Prostate gland (tissue), 2 donors: ENCODE measurements around the gene EPB42. TPM values are rescaled to one million over a fixed set of nuclear protein-coding genes. Genes with fewer than 3 reads are reported as not detected.
"Not testable (repeated sequence)": the region's sequence is repeated elsewhere in the genome, so short reads cannot be mapped to it uniquely, and the experiment has no call there.

Experiments used
- DNase-seq: peaks from one replicate; pipeline ENCODE4 v3.0.0-alpha.2; 2019; ENCODE audit warnings: low spot score
- H3K27ac ChIP-seq, 2 donors: fragments of 200-600 bp; sonication (generic); 2 replicates each; pipeline ENCODE4 v1.5.1; 2017 to 2019
- H3K27me3 ChIP-seq: fragments of 200-600 bp; sonication (generic); replicated peaks from 2 replicates; pipeline ENCODE4 v1.5.1; 2019; ENCODE audit not compliant: insufficient read depth
- H3K36me3 ChIP-seq, 2 donors: fragments of 200-600 bp; sonication (generic); 1 replicate in 1 of 2; 2 replicates in 1 of 2; pipeline versions ENCODE4 v1.5.1 to v1.8.1; 2017 to 2019
- H3K4me1 ChIP-seq: fragments of 200-600 bp; sonication (generic); replicated peaks from 2 replicates; pipeline ENCODE4 v1.5.1; 2019
- H3K4me3 ChIP-seq, 2 donors: fragments of 200-600 bp; sonication (generic); 2 replicates each; pipeline ENCODE4 v1.5.1; 2017 to 2019
- H3K9me3 ChIP-seq: fragments of 200-600 bp; sonication (generic); 2 replicates; pipeline ENCODE4 v1.5.1; 2017
- CTCF ChIP-seq, 4 experiments: fragments of 200-600 bp in 2 of 4; fragments of 450-650 bp in 2 of 4; sonication (generic) in 2 of 4; IDR thresholded peaks; 1 replicate in 3 of 4; 2 replicates in 1 of 4; pipeline ENCODE4 v1.5.1; 2016 to 2019; ENCODE audit warnings: antibody characterized with exemption in 4 of 4, mild to moderate bottlenecking in 2 of 4, moderate library complexity in 2 of 4
- POLR2A ChIP-seq: fragments of 450-650 bp; IDR thresholded peaks from one replicate; pipeline ENCODE4 v1.6.1; 2016; ENCODE audit warnings: antibody characterized with exemption, mild to moderate bottlenecking
- POLR2AphosphoS5 ChIP-seq: sonication (generic); formaldehyde crosslinking; IDR thresholded peaks from one replicate; pipeline ENCODE4 v1.6.1; 2017; ENCODE audit warnings: antibody characterized with exemption
- WGBS: methylation state at CpG from one replicate; pipeline ENCODE4 v1.1.5; 2018; 5-methylcytosine and 5-hydroxymethylcytosine counted together
- intact Hi-C: fragments of 100-400 bp; cut with DNase I; formaldehyde crosslinking; loops from one replicate; pipeline ENCODE4 v1.14.2; 2022
- total RNA-seq, 2 donors: library from RNA; depleted of rRNA; stranded (reverse); fragments of >200 nt; gene quantifications; one replicate each; pipeline ENCODE4 v1.1.0, GENCODE V29; 2016

The EPB42 gene
- total RNA-seq, 2 donors from 2014 or later = 1.4 TPM; not detected in 1

DNA sequence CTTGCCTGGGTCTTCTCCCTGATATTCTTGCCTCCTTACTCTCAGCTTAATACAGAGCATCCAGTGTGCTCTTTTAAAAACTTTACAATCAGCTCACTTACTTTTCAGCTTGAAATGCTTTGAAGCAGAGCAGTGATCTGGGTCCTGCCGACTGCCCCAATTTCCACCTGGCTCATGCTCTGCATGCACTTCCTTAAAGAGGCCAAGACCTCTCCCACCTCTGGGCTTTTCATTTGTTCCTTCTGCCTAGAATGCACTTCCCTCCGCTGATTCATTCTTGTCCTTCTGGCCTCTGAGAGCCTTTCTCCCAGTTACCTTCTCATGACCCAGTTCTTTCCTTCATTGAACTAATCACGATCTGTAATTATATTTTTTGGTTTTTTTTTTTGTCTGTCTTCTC, 37.5 kb downstream of the EPB42 start:
- Histone ChIP-seq H3K4me3 (no peak overlapping the region), H3K36me3 (no peaks in the 10 kb centered on the region), H3K27me3 (no peaks in the 10 kb centered on the region), H3K4me1 (peaks cover 5% of the 10 kb centered on the region), H3K27ac (no peak overlapping the region), H3K9me3 (no peaks in the 10 kb centered on the region)
- no peak for DNase-seq
- intact Hi-C loops = no loop called here
- TF ChIP-seq POLR2AphosphoS5 = no peak
- no peak for TF ChIP-seq POLR2A
- no peak for TF ChIP-seq CTCF (IDR thresholded peaks at IDR 0.05)
- 71% methylated on average over 3 of the region's 3 CpGs for WGBS

DNA sequence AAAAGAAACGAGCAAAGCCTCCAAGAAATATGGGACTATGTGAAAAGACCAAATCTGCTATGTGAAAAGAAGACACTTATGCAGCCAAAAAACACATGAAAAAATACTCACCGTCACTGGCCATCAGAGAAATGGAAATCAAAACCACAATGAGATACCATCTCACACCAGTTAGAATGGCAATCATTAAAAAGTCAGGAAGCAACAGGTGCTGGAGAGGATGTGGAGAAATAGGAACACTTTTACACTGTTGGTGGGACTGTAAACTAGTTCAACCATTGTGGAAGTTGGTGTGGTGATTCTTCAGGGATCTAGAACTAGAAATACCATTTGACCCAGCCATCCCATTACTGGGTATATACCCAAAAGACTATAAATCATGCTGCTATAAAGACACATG, 43.7 kb downstream of the EPB42 start:
- H3K36me3 ChIP-seq, intact Hi-C loops: not testable (repeated sequence)

DNA sequence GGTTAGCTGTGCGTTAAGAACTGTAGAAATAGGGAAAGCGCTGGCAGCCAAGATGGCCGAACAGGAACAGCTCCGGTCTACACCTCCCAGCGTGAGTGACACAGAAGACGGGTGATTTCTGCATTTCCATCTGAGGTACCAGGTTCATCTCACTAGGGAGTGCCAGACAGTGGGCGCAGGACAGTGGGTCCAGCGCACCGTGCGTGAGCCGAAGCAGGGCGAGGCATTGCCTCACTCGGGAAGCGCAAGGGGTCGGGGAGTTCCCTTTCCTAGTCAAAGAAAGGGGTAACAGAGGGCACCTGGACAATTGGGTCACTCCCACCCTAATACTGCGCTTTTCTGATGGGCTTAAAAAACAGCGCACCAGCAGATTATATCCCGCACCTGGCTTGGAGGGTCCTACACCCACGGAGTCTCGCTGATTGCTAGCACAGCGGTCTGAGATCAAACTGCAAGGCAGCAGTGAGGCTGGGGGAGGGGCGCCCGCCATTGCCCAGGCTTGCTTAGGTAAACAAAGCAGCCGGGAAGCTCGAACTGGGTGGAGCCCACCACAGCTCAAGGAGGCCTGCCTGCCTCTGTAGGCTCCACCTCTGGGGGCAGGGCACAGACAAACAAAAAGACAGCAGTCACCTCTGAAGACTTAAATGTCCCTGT, 45.0 kb downstream of the EPB42 start:
- H3K4me1 ChIP-seq, H3K27me3 ChIP-seq, H3K9me3 ChIP-seq, intact Hi-C loops, H3K36me3 ChIP-seq, H3K4me3 ChIP-seq, DNase-seq, H3K27ac ChIP-seq: not testable (repeated sequence)
- WGBS = 95% methylated on average over 20 of the region's 25 CpGs

More for the DNA sequence above, 43.7 kb downstream of the EPB42 start:
- DNase-seq, H3K27ac ChIP-seq, H3K27me3 ChIP-seq, H3K4me1 ChIP-seq, H3K4me3 ChIP-seq, H3K9me3 ChIP-seq: not testable (repeated sequence)
- WGBS = 89% methylated on average over 2 of the region's 2 CpGs

DNA sequence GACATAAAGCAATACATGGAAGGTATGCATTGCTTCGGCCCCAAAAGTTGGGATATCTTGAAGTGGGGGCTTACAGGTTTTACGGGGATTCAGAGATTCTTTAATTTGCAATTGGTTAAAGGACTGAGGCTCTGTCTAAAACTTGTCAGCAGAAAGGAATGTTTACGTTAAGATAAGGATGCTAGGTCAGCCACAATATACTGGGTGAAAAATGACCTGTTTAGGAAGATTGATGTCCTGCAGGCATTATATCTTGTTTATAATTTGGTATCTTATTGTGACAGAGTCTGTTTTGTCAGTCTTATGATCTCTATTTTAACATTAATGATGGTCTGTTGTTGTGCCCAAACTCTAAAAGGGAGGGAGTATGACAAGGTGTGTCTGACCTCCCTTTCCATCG, 50.9 kb downstream of the EPB42 start:
- intact Hi-C loops = no loop called here
- WGBS = 76% methylated on average over 4 of the region's 4 CpGs
- Histone ChIP-seq H3K36me3 (no peaks in the 10 kb centered on the region), H3K27me3 (no peaks in the 10 kb centered on the region), H3K4me1 (no peaks in the 10 kb centered on the region), H3K4me3 (no peak overlapping the region), H3K27ac (no peak overlapping the region), H3K9me3 (no peaks in the 10 kb centered on the region)
- TF ChIP-seq CTCF (IDR thresholded peaks at IDR 0.05) = no peak
- no peak for TF ChIP-seq POLR2A
- TF ChIP-seq POLR2AphosphoS5 = no peak
- DNase-seq = no peak

DNA sequence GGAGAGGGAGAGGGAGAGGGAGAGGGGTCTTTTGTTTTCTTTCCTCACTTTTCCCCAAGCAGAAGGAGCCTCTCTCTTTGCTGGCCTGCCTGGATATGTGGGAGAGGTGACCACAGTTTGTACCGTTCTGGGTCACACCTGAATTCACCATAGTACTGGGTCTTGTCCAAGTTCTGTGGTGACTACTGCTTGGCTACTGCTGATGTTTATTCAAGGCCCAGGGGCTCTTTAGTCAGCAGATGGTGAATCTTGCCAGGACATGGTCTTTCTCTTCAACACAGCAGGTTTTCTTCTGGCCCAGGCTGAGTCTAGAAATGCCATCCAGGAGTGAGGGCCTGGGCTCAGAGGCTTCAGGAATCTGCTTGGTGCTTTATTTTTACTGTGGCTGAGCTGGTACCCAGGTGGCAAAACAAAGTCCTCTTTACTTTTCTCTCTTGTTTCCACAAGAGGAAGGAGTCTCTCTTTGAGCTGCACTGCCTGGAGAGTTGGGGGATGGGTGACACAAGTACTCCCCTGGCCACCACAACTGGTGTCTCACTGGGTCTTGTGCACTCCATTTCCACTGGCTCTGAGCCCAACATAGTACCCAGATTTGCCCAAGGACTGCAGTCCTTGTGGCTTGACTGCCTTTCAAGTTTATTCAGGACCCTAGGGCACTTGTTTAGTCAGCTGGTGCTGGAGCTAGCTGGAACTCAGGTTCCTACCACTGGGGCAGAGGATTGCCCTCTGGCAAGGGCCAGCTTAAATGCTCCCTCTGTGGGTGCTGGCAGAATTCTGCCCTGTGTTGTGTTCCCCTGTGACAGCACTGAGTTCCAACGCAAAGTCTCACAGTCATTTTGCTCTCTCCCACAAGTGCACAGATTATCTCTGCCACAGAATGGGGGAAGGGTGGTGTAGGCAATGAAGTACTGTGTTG, 52.4 kb downstream of the EPB42 start:
- intact Hi-C loops = no loop called here
- Histone ChIP-seq H3K4me1 (no peaks in the 10 kb centered on the region), H3K36me3 (no peaks in the 10 kb centered on the region), H3K27me3 (no peaks in the 10 kb centered on the region), H3K9me3 (no peaks in the 10 kb centered on the region), H3K27ac (no peak overlapping the region), H3K4me3 (no peak overlapping the region)
- 49% methylated on average over 2 of the region's 2 CpGs for WGBS
- no peak for TF ChIP-seq POLR2A
- TF ChIP-seq POLR2AphosphoS5 = no peak
- no peak for TF ChIP-seq CTCF (IDR thresholded peaks at IDR 0.05)
- no peak for DNase-seq

DNA sequence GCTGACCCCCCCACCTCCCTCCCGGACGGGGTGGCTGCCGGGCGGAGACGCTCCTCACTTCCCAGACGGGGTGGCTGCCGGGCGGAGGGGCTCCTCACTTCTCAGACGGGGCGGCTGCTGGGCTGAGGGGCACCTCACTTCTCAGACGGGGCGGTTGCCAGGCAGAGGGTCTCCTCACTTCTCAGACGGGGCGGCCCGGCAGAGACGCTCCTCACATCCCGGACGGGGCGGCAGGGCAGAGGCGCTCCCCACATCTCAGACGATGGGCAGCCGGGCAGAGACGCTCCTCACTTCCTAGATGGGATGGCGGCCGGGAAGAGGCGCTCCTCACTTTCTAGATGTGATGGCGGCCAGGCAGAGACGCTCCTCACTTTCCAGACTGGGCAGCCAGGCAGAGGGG, 53.6 kb downstream of the EPB42 start:
- not testable (repeated sequence) for H3K36me3 ChIP-seq, H3K27ac ChIP-seq

More for the DNA sequence above, 53.6 kb downstream of the EPB42 start:
- H3K4me1 ChIP-seq, H3K27me3 ChIP-seq, intact Hi-C loops, DNase-seq, H3K4me3 ChIP-seq, H3K9me3 ChIP-seq: not testable (repeated sequence)
- WGBS = 97% methylated on average over 28 of the region's 28 CpGs
